GM18507 (cell line): ENCODE measurements around the gene DNAH2.

Experiments used
- DNase-seq: peaks from one replicate; pipeline ENCODE4 v3.0.0; 2011; ENCODE audit warnings: low read depth; ENCODE audit not compliant: insufficient read length; ENCODE audit errors: extremely low spot score
- FAIRE-seq: peaks from 2 replicates; lab custom pipeline; 2011; peaks lifted over from hg19 to GRCh38; lab: Jason Lieb, UNC

Gene DNAH2

GRCh38 chr17:7882068-7882467, 164.5 kb downstream of the DNAH2 start:
- DNase-seq: no peak
- FAIRE-seq: peak; percentile 61

- FAIRE-seq: no peak
Observed at GRCh38 chr17:7882629-7883028, 165.1 kb downstream of the DNAH2 start.

More at GRCh38 chr17:7882629-7883028, 165.1 kb downstream of the DNAH2 start:
- no peak for DNase-seq
